ENCODE data around the gene PARD3B.

GRCh38 chr2:204615456-204615855 is 70.2 kb downstream of the PARD3B start:
- TF ChIP-seq POLR2A (IDR thresholded peaks at IDR 0.05; ENCODE audit: low read depth, low read length) (no peak), POU2F2 (IDR thresholded peaks at IDR 0.05; ENCODE audit: low read depth, low read length) (no peak), SPI1 (IDR thresholded peaks at IDR 0.05; ENCODE audit: low read depth, low read length) (no peak), TAF1 (IDR thresholded peaks at IDR 0.05; ENCODE audit: low read depth, low read length) (no peak)

All from GM12891 (cell line).